Endothelial cell of umbilical vein (primary cell): ENCODE results near the gene IMPA2. TPM values are rescaled to one million over a fixed set of nuclear protein-coding genes. Genes with fewer than 3 reads are reported as not detected.

Experiments
- BruUV-seq: library from RNA; stranded (reverse); fragments of 400-500 nt; replicated peaks from 2 replicates; lab custom pipeline; 2021; lab: Mats Ljungman, UMichigan
- CTCF ChIA-PET: fragments of 300-600, 350-600 bp; sonication (Branson Sonifier 250); formaldehyde crosslinking; loops from one replicate; lab custom pipeline; 2021; ENCODE audit warnings: antibody characterized with exemption, inconsistent platforms; lab: Charles Lee
- POLR2A ChIA-PET: fragments of 300-600, 350-600 bp; sonication (Branson Sonifier 250); formaldehyde crosslinking; loops from one replicate; lab custom pipeline; 2021; ENCODE audit warnings: antibody characterized with exemption, inconsistent platforms; lab: Charles Lee
- DNase-seq: peaks from one replicate; pipeline ENCODE4 v3.0.0-alpha.2; 2011; ENCODE audit warnings: low read depth, low spot score
- FAIRE-seq: peaks from 2 replicates; lab custom pipeline; 2011; peaks lifted over from hg19 to GRCh38; lab: Jason Lieb, UNC
- H2AFZ ChIP-seq: 2 replicates; pipeline ENCODE4 v1.6.0; 2012; ENCODE audit warnings: low read depth, low read length, control low read depth, inconsistent platforms
- H3K27ac ChIP-seq: 2 replicates; pipeline ENCODE4 v1.5.1; 2011; ENCODE audit warnings: low read depth, mild to moderate bottlenecking, control low read depth, low read length, moderate library complexity; ENCODE audit not compliant: insufficient read depth
- H3K27me3 ChIP-seq, 2 experiments: 2 replicates each; pipeline versions ENCODE4 v1.6.0 to v1.6.1; 2011; ENCODE audit warnings: low read length in 2 of 2, mixed read lengths in 1 of 2; ENCODE audit not compliant: control insufficient read depth in 2 of 2, insufficient read depth in 2 of 2
- H3K36me3 ChIP-seq, 2 experiments: 2 replicates in 1 of 2; 3 replicates in 1 of 2; pipeline ENCODE4 v1.5.1; 2011; ENCODE audit warnings: low read length in 2 of 2, mild to moderate bottlenecking in 1 of 2, moderate library complexity in 1 of 2; ENCODE audit not compliant: control insufficient read depth in 2 of 2, insufficient read depth in 2 of 2; ENCODE audit errors: extremely low read depth in 1 of 2
- H3K4me1 ChIP-seq: 3 replicates; pipeline ENCODE4 v1.5.1; 2011; ENCODE audit warnings: mild to moderate bottlenecking, low read length; ENCODE audit not compliant: control insufficient read depth, insufficient read depth; ENCODE audit errors: extremely low read depth
- H3K4me2 ChIP-seq: 2 replicates; pipeline ENCODE4 v1.6.1; 2011; ENCODE audit warnings: low read length, control low read depth, mixed read lengths; ENCODE audit not compliant: insufficient read depth
- H3K4me3 ChIP-seq, 3 experiments: fragments of 200-600 bp in 1 of 3; sonication (generic), shearing (Covaris generic) in 1 of 3; replicated peaks in 1 of 3; 2 replicates each; pipeline ENCODE4 v1.5.1; 2011 to 2016; ENCODE audit warnings: control low read depth in 3 of 3, low read length in 3 of 3, mild to moderate bottlenecking in 2 of 3, inconsistent platforms in 1 of 3, low read depth in 1 of 3, moderate library complexity in 1 of 3; ENCODE audit not compliant: insufficient read depth in 1 of 3
- H3K79me2 ChIP-seq: 2 replicates; pipeline ENCODE4 v1.6.0; 2012; ENCODE audit warnings: low read length, inconsistent platforms; ENCODE audit not compliant: control insufficient read depth, insufficient read depth
- H3K9ac ChIP-seq: replicated peaks from 2 replicates; pipeline ENCODE3; 2011; ENCODE audit warnings: low read length, control low read depth; ENCODE audit not compliant: insufficient read depth; ENCODE audit errors: extremely low read depth
- H3K9me1 ChIP-seq: replicated peaks from 3 replicates; pipeline ENCODE4 v1.6.0; 2011; ENCODE audit warnings: mild to moderate bottlenecking, low read length; ENCODE audit not compliant: control insufficient read depth, insufficient read depth; ENCODE audit errors: extremely low read depth
- H3K9me3 ChIP-seq: replicated peaks from 2 replicates; pipeline ENCODE4 v1.5.1; 2012; ENCODE audit warnings: low read length, inconsistent platforms; ENCODE audit not compliant: control insufficient read depth, insufficient read depth
- H4K20me1 ChIP-seq: replicated peaks from 2 replicates; pipeline ENCODE3; 2011; ENCODE audit warnings: mild to moderate bottlenecking, low read length; ENCODE audit not compliant: control insufficient read depth, insufficient read depth; ENCODE audit errors: extremely low read depth
- CTCF ChIP-seq, 2 donors: IDR thresholded peaks; 1 replicate in 1 of 2; 2 replicates in 1 of 2; pipeline ENCODE4 v1.5.1; 2011; ENCODE audit warnings: low read length in 2 of 2, mild to moderate bottlenecking in 2 of 2, moderate library complexity in 2 of 2, control low read depth in 1 of 2, inconsistent platforms in 1 of 2, low read depth in 1 of 2; ENCODE audit not compliant: insufficient read depth in 1 of 2; ENCODE audit errors: extremely low read depth in 1 of 2
- EZH2 ChIP-seq: IDR thresholded peaks from 2 replicates; pipeline ENCODE4 v1.6.1; 2012; ENCODE audit warnings: borderline replicate concordance, low read depth, mild to moderate bottlenecking, moderate library complexity, low read length, inconsistent platforms; ENCODE audit not compliant: severe bottlenecking
- FOS ChIP-seq: IDR thresholded peaks from 2 replicates; pipeline ENCODE4 v1.6.1; 2011; ENCODE audit warnings: mild to moderate bottlenecking, low read length, moderate library complexity, borderline replicate concordance; ENCODE audit not compliant: insufficient read depth
- GATA2 ChIP-seq: IDR thresholded peaks from 2 replicates; pipeline ENCODE4 v1.7.0; 2011; ENCODE audit warnings: low read depth, mild to moderate bottlenecking, moderate library complexity, mixed read lengths, low read length; ENCODE audit not compliant: insufficient read length, insufficient read depth
- JUN ChIP-seq: IDR thresholded peaks from 2 replicates; pipeline ENCODE4 v1.6.1; 2011; ENCODE audit warnings: borderline replicate concordance, low read depth; ENCODE audit not compliant: insufficient read length, insufficient read depth
- MAX ChIP-seq: IDR thresholded peaks from 2 replicates; pipeline ENCODE4 v1.6.1; 2011; ENCODE audit not compliant: insufficient read depth, insufficient read length
- MYC ChIP-seq: IDR thresholded peaks from one replicate; pipeline ENCODE4 v1.6.1; 2011; ENCODE audit warnings: mild to moderate bottlenecking, low read depth, low read length
- POLR2A ChIP-seq: IDR thresholded peaks from 2 replicates; pipeline ENCODE4 v1.6.1; 2012; ENCODE audit warnings: low read depth, mild to moderate bottlenecking, control low read depth, low read length
- POLR2AphosphoS5 ChIP-seq: IDR thresholded peaks from 2 replicates; pipeline ENCODE4 v1.6.1; 2012; ENCODE audit warnings: low read depth, mild to moderate bottlenecking, control low read depth, low read length, moderate library complexity; ENCODE audit not compliant: insufficient read depth
- dilution Hi-C: fragments of 300-500 bp; cut with MboI; formaldehyde crosslinking; loops from one replicate; pipeline ENCODE4 v1.15.0; 2019; ENCODE audit warnings: low sequenced_read_pairs; ENCODE audit not compliant: extremely low pct_ligation_motif_present
- intact Hi-C: fragments of 100-400 bp; cut with micrococcal nuclease; formaldehyde crosslinking; loops from one replicate; pipeline ENCODE4 v1.10.0; 2022
- polyA plus RNA-seq, 4 experiments: library from polyadenylated mRNA; depleted of rRNA in 3 of 4; stranded (reverse) in 3 of 4; unstranded in 1 of 4; fragments of >200 nt; gene quantifications; 2 replicates each; pipeline versions ENCODE4 v1.2.1 to v1.2.3, GENCODE V29; 2011 to 2012; ENCODE audit warnings: missing spikeins in 1 of 4
- total RNA-seq: library from RNA; stranded (reverse); gene quantifications from 2 replicates; pipeline ENCODE4 v1.2.3, GENCODE V29; 2021

IMPA2 gene
- total and polyA plus RNA-seq, 2 donors (not counting 3 experiments of a cell fraction or from before 2014, with no cell fraction given), result 6.1 to 8.0 TPM

- POLR2A ChIA-PET, result no interaction called here
- no TSS peak for BruUV-seq
- CTCF ChIA-PET, result interaction anchor here (0.9 to 9.8 kb wide), 3 partner anchors 39 to 378 kb away, joined by 3 to 159 read pairs (median 6); no protein-coding TSS in a partner anchor
Measured at GRCh38 chr18:12033643-12034025, 52.3 kb downstream of the IMPA2 start.

More at GRCh38 chr18:12033643-12034025, 52.3 kb downstream of the IMPA2 start:
- TF ChIP-seq POLR2A, result no peak
- no peak for TF ChIP-seq MYC
- TF ChIP-seq EZH2, result no peak
- no peak for TF ChIP-seq JUN
- TF ChIP-seq POLR2AphosphoS5, result no peak
- TF ChIP-seq FOS, result no peak
- TF ChIP-seq GATA2, result no peak
- TF ChIP-seq CTCF (IDR thresholded peaks at IDR 0.05; ENCODE audit: extremely low read depth in 1 of 2, insufficient read depth in 1 of 2, low read depth in 1 of 2, low read length in 2 of 2), result no peak
- no peak for TF ChIP-seq MAX
- dilution Hi-C loops, result no loop called here
- H3K4me3 ChIP-seq, result no peak overlapping the region
- no peaks in the 10 kb centered on the region for H3K9me1 ChIP-seq
- H3K4me2 ChIP-seq, result no peak overlapping the region
- H3K9ac ChIP-seq, result no peak overlapping the region
- H4K20me1 ChIP-seq, result no peaks in the 10 kb centered on the region
- intact Hi-C loops, result no loop called here
- no peaks in the 10 kb centered on the region for H3K36me3 ChIP-seq
- no peaks in the 10 kb centered on the region for H3K9me3 ChIP-seq
- no peaks in the 10 kb centered on the region for H3K79me2 ChIP-seq
- peaks cover 3 to 6% of the 10 kb centered on the region in 2 experiments for H3K27me3 ChIP-seq
- no peak for DNase-seq
- no peak overlapping the region for H2AFZ ChIP-seq
- H3K27ac ChIP-seq, result no peak overlapping the region
- no peak for FAIRE-seq
- peaks cover under 1% of the 10 kb centered on the region for H3K4me1 ChIP-seq
